Glutamatergic neuron (in vitro differentiated cells): ENCODE results near the gene CTSL. TPM values are rescaled to one million over a fixed set of nuclear protein-coding genes. Genes with fewer than 3 reads are reported as not detected.
A peak's percentile ranks its signal among the peaks of the same experiment; 100 is the strongest.
"Not testable (repeated sequence)": the region's sequence is repeated elsewhere in the genome, so short reads cannot be mapped to it uniquely, and the experiment has no call there.

Source experiments
- DNase-seq: peaks from one replicate; pipeline ENCODE4 v3.0.0; 2022
- H3K27ac Mint-ChIP-seq: one replicate; pipeline ENCODE4 v1.8.0; 2020; ENCODE audit warnings: mild to moderate bottlenecking, mixed read lengths, inconsistent platforms; ENCODE audit not compliant: unreplicated experiment
- H3K27me3 Mint-ChIP-seq: one replicate; pipeline ENCODE4 v1.8.0; 2020; ENCODE audit warnings: mild to moderate bottlenecking, moderate library complexity, mixed read lengths, inconsistent platforms; ENCODE audit not compliant: unreplicated experiment
- H3K36me3 Mint-ChIP-seq: one replicate; pipeline ENCODE4 v1.8.0; 2020; ENCODE audit warnings: mild to moderate bottlenecking, mixed read lengths, inconsistent platforms; ENCODE audit not compliant: unreplicated experiment
- H3K4me1 Mint-ChIP-seq: one replicate; pipeline ENCODE4 v1.8.0; 2020; ENCODE audit warnings: mild to moderate bottlenecking, low read depth, mixed read lengths, inconsistent platforms; ENCODE audit not compliant: unreplicated experiment
- H3K4me3 Mint-ChIP-seq: one replicate; pipeline ENCODE4 v1.8.0; 2020; ENCODE audit warnings: mild to moderate bottlenecking, mixed read lengths, inconsistent platforms; ENCODE audit not compliant: unreplicated experiment
- H3K9me3 Mint-ChIP-seq: one replicate; pipeline ENCODE4 v1.8.0; 2020; ENCODE audit warnings: mild to moderate bottlenecking, moderate library complexity, mixed read lengths, inconsistent platforms; ENCODE audit not compliant: unreplicated experiment
- CTCF ChIP-seq: fragments of 200-600 bp; sonication (generic); IDR thresholded peaks from one replicate; pipeline ENCODE4 v1.5.0; 2021; ENCODE audit not compliant: partially characterized antibody, unreplicated experiment
- total RNA-seq: library from RNA; stranded (reverse); fragmentation: NEBNext Ultra II Directional; extraction: Animal tissue kit (Norgen Biotek cat#: 25700); gene quantifications from one replicate; pipeline ENCODE4 v1.2.1, GENCODE V29; 2021; ENCODE audit not compliant: unreplicated experiment

The CTSL gene
- total RNA-seq, 1 donor from 2014 or later: 28.7 TPM

DNA sequence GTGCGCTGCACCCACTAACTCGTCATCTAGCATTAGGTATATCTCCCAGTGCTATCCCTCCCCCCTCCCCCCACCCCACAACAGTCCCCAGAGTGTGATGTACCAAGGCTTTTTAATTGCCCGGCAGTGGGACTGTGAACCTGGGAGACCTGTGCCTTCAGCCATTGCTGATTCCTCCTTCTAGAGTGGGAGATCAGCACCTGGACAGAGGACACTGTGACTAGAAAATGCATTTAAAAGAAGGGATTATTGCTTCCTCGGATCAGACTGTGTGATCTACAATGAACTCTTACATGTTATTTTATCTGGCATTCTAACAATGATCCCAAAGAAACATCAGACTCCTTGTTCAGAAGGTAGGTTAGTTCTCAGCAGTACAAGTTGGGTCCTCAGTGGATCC is 25.9 kb downstream of the CTSL start:
- Mint-ChIP-seq H3K36me3 (no peaks in the 10 kb centered on the region), H3K27me3 (peaks cover 2% of the 10 kb centered on the region), H3K4me3 (no peak overlapping the region), H3K4me1 (no peaks in the 10 kb centered on the region), H3K9me3 (no peaks in the 10 kb centered on the region), H3K27ac (no peak overlapping the region)
- DNase-seq: no peak
- no peak for TF ChIP-seq CTCF

- no peak for TF ChIP-seq CTCF
- Mint-ChIP-seq H3K4me1 (no peaks in the 10 kb centered on the region), H3K27me3 (peaks cover 2% of the 10 kb centered on the region), H3K4me3 (no peak overlapping the region), H3K27ac (no peak overlapping the region), H3K9me3 (no peaks in the 10 kb centered on the region), H3K36me3 (no peaks in the 10 kb centered on the region)
- DNase-seq: no peak
These were observed 27.4 kb downstream of the CTSL start for GRCh38 chr9:87753313-87753712.

- not testable (repeated sequence) for DNase-seq, H3K27ac Mint-ChIP-seq, H3K4me3 Mint-ChIP-seq, H3K4me1 Mint-ChIP-seq, H3K9me3 Mint-ChIP-seq, H3K27me3 Mint-ChIP-seq
- H3K36me3 Mint-ChIP-seq: peaks cover 15% of the 10 kb centered on the region
These were observed 32.4 kb downstream of the CTSL start for GRCh38 chr9:87758330-87758729.

- not testable (repeated sequence) for H3K4me3 Mint-ChIP-seq, H3K27me3 Mint-ChIP-seq, H3K9me3 Mint-ChIP-seq, DNase-seq, H3K4me1 Mint-ChIP-seq, H3K27ac Mint-ChIP-seq
- H3K36me3 Mint-ChIP-seq: peaks cover 15% of the 10 kb centered on the region
These were observed 34.1 kb downstream of the CTSL start for GRCh38 chr9:87759980-87760379.

DNA sequence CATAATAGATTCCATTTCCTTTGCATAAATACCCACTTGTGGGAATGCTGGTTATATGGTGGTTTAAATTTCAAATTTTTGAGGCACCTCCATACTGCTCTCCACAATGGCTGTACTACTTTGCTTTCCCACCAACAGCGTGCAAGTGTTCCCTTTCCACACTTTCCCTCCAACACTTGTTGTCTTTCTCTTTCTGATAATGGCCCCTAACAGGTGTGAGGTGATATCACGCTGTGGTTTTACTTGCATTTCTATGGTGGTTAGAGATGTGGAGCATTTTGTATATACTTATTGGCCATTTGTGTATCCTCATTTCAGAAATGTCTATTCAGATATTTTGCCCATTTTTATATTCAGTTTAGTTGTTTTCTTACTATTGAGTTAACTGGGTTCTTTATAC is 34.6 kb downstream of the CTSL start:
- no peaks in the 10 kb centered on the region for H3K27me3 Mint-ChIP-seq
- H3K9me3 Mint-ChIP-seq: peaks cover 3% of the 10 kb centered on the region
- no peak overlapping the region for H3K4me3 Mint-ChIP-seq
- H3K27ac Mint-ChIP-seq: no peak overlapping the region
- no peak for TF ChIP-seq CTCF
- no peak for DNase-seq
- H3K36me3 Mint-ChIP-seq: peaks cover 15% of the 10 kb centered on the region
- H3K4me1 Mint-ChIP-seq: peaks cover 2% of the 10 kb centered on the region

DNA sequence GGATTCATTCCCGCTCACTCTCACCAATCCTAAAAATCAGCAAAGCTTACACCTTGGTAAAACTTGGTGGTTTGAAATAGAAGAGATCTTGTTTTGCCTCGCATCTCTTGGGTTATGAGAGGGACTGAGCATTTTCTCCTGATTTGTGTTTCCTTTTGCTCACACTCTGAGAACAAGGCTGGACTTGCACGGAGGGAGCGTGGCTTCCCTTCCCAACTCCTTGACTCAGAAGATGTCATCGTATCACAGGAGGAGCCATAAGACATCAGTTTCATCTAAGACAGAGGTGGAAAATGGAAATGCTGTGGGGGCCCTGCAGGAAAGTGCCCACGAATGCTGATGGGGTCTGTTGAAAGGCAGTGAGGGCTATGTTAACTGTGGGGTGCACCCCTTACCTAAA is 37.4 kb downstream of the CTSL start:
- Mint-ChIP-seq H3K27me3 (no peaks in the 10 kb centered on the region), H3K36me3 (peaks cover 15% of the 10 kb centered on the region), H3K4me3 (no peak overlapping the region), H3K4me1 (peaks cover 2% of the 10 kb centered on the region), H3K27ac (peak overlapping the region; percentile 15), H3K9me3 (peaks cover 3% of the 10 kb centered on the region)
- no peak for DNase-seq
- TF ChIP-seq CTCF: no peak
